Measurements from ENCODE around the gene NCK2.

Gene NCK2

GRCh38 chr2:105903051-105903674 is 158.5 kb downstream of the NCK2 start:
- FAIRE-seq, result no peak

GRCh38 chr2:105904938-105905337 is 160.2 kb downstream of the NCK2 start:
- FAIRE-seq, result no peak

GRCh38 chr2:105906481-105906880 is 161.8 kb downstream of the NCK2 start:
- no peak for FAIRE-seq

- FAIRE-seq, result no peak
These were observed 162.5 kb downstream of the NCK2 start for GRCh38 chr2:105907184-105907583.

GRCh38 chr2:105909215-105909614 is 164.5 kb downstream of the NCK2 start:
- no peak for FAIRE-seq

- FAIRE-seq, result no peak
These were observed 166.0 kb downstream of the NCK2 start for GRCh38 chr2:105910497-105911238.

GRCh38 chr2:105911425-105911824 is 166.7 kb downstream of the NCK2 start:
- no peak for FAIRE-seq

- no peak for FAIRE-seq
These were observed 167.4 kb downstream of the NCK2 start for GRCh38 chr2:105912081-105912480.

- FAIRE-seq, result no peak
These were observed 170.4 kb downstream of the NCK2 start for GRCh38 chr2:105915005-105915558.

GRCh38 chr2:105917226-105917625 is 172.5 kb downstream of the NCK2 start:
- no peak for FAIRE-seq

GRCh38 chr2:105917688-105918087 is 173.0 kb downstream of the NCK2 start:
- no peak for FAIRE-seq

- no peak for FAIRE-seq
These were observed 174.6 kb downstream of the NCK2 start for GRCh38 chr2:105919191-105919811.

GRCh38 chr2:105919826-105920225 is 175.1 kb downstream of the NCK2 start:
- no peak for FAIRE-seq

- FAIRE-seq, result no peak
These were observed 179.6 kb downstream of the NCK2 start for GRCh38 chr2:105924271-105924670.

- no peak for FAIRE-seq
These were observed 180.2 kb downstream of the NCK2 start for GRCh38 chr2:105924932-105925331.

GRCh38 chr2:105925390-105925789 is 180.7 kb downstream of the NCK2 start:
- no peak for FAIRE-seq

GRCh38 chr2:105926960-105927678 is 182.4 kb downstream of the NCK2 start:
- no peak for FAIRE-seq

GRCh38 chr2:105928086-105928485 is 183.4 kb downstream of the NCK2 start:
- FAIRE-seq, result no peak

GRCh38 chr2:105928563-105928962 is 183.9 kb downstream of the NCK2 start:
- FAIRE-seq, result no peak

GRCh38 chr2:105929516-105929915 is 184.8 kb downstream of the NCK2 start:
- no peak for FAIRE-seq

GRCh38 chr2:105932582-105932981 is 187.9 kb downstream of the NCK2 start:
- FAIRE-seq, result no peak

- no peak for FAIRE-seq
These were observed 189.2 kb downstream of the NCK2 start for GRCh38 chr2:105933906-105934305.

GRCh38 chr2:105934467-105934866 is 189.8 kb downstream of the NCK2 start:
- no peak for FAIRE-seq
